Measurements from ENCODE around the gene GALNT2. TPM values are rescaled to one million over a fixed set of nuclear protein-coding genes. Genes with fewer than 3 reads are reported as not detected.

GALNT2 gene
- total RNA-seq, 1 experiment from 2014 or later, result 141 TPM

DNA sequence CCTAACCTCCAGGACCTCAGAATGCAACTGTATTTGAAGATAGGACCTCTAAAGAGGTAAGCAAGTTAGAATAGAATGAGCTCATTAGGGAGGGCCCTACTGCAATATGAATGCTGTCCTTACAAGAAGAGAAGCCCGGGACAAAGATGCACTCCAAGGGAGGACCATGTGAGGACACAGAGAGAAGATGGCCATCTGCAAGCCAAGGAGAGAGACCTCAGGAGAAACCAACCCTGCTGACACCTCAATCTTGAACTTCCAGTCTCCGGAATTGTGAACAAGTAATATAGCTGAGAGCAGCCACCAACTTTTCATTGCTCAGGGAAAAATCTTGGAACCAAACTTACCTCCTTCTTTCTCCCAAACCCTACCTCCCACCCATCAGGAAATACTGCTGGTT is 15.0 kb upstream of the GALNT2 start:
- H3K9me3 Mint-ChIP-seq (ENCODE audit: low read depth, unreplicated experiment), result no peaks in the 10 kb centered on the region
- intact Hi-C loops (cut with micrococcal nuclease; ENCODE audit: unreplicated experiment), result no loop called here
- H3K4me1 Mint-ChIP-seq (ENCODE audit: low read depth, unreplicated experiment), result no peaks in the 10 kb centered on the region
- H3K4me3 Mint-ChIP-seq (ENCODE audit: low read depth, unreplicated experiment), result no peak overlapping the region
- no TSS peak for BruUV-seq (replicated peaks)
- peaks cover 18% of the 10 kb centered on the region for H3K27me3 Mint-ChIP-seq (ENCODE audit: unreplicated experiment)
- H3K36me3 Mint-ChIP-seq (ENCODE audit: insufficient read depth, unreplicated experiment), result no peaks in the 10 kb centered on the region
- TF ChIP-seq, protein P1, sequence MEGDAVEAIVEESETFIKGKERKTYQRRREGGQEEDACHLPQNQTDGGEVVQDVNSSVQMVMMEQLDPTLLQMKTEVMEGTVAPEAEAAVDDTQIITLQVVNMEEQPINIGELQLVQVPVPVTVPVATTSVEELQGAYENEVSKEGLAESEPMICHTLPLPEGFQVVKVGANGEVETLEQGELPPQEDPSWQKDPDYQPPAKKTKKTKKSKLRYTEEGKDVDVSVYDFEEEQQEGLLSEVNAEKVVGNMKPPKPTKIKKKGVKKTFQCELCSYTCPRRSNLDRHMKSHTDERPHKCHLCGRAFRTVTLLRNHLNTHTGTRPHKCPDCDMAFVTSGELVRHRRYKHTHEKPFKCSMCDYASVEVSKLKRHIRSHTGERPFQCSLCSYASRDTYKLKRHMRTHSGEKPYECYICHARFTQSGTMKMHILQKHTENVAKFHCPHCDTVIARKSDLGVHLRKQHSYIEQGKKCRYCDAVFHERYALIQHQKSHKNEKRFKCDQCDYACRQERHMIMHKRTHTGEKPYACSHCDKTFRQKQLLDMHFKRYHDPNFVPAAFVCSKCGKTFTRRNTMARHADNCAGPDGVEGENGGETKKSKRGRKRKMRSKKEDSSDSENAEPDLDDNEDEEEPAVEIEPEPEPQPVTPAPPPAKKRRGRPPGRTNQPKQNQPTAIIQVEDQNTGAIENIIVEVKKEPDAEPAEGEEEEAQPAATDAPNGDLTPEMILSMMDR (IDR thresholded peaks at IDR 0.05; ENCODE audit: unreplicated experiment), result no peak
- CTCF ChIA-PET, result interaction anchor here (0.9 kb wide), 1 partner anchor 15 kb away, joined by 3 read pairs; no protein-coding TSS in a partner anchor
- no peak for DNase-seq
- H3K27ac Mint-ChIP-seq (ENCODE audit: unreplicated experiment), result no peak overlapping the region

DNA sequence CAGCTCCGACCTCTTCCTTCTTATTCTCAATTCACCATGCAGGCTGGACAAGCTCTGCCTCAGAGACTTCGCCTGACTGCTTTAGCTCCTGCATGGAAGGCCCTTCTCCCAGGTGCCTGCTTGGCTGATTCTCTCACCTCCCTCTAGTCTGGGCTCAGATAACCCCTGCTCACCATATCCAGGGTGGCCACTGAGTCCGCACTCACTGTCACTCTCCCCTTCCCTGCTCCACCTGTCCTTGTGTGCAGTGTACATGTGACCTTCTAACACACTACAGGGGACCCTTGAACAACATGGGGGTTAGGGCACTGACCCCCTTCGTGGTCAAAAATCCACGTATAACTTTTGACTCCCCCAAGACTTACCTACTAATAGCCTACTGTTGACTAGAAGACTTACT is 14.4 kb upstream of the GALNT2 start:
- no peak for DNase-seq
- intact Hi-C loops (cut with micrococcal nuclease; ENCODE audit: unreplicated experiment), result no loop called here
- no peaks in the 10 kb centered on the region for H3K9me3 Mint-ChIP-seq (ENCODE audit: low read depth, unreplicated experiment)
- no peak overlapping the region for H3K4me3 Mint-ChIP-seq (ENCODE audit: low read depth, unreplicated experiment)
- TF ChIP-seq, protein P1 (IDR thresholded peaks at IDR 0.05; ENCODE audit: unreplicated experiment), result no peak
- H3K27me3 Mint-ChIP-seq (ENCODE audit: unreplicated experiment), result peaks cover 25% of the 10 kb centered on the region
- no TSS peak for BruUV-seq (replicated peaks)
- CTCF ChIA-PET, result no interaction called here
- no peaks in the 10 kb centered on the region for H3K36me3 Mint-ChIP-seq (ENCODE audit: insufficient read depth, unreplicated experiment)
- no peaks in the 10 kb centered on the region for H3K4me1 Mint-ChIP-seq (ENCODE audit: low read depth, unreplicated experiment)
- H3K27ac Mint-ChIP-seq (ENCODE audit: unreplicated experiment), result no peak overlapping the region

DNA sequence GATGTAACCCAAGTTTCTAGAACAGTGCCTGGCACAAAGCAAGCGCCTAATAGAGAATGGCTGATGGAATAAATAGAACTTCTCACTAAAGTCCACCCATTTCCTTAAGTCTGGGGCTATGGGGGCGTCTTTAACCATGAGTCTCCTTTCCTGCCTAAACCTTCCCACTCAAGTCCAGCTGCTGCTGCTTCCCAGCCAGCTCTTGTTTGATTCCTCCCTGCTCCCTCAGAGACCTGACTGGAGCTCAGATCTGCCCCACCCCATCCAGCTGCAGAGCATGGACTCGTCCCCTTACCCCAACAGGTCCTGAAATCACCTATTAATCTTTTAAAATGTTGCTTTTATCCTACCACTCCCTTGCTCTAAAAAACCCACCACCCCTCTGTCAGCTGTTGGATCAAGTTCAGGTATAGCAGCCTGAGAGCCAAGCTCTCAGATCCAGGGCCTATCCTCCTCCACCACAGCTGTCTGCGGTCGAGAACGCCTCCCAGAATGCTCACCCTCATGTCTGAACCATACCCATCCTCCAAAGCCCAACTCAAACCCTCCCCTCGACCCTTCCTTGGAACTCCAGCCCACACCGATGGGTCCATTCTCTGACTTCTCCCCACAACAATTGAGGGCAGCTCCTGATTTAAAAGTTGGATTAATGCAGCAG is 12.8 kb upstream of the GALNT2 start:
- BruUV-seq (replicated peaks), result no TSS peak
- Mint-ChIP-seq H3K4me1 (ENCODE audit: low read depth, unreplicated experiment) (no peaks in the 10 kb centered on the region), H3K36me3 (ENCODE audit: insufficient read depth, unreplicated experiment) (no peaks in the 10 kb centered on the region), H3K9me3 (ENCODE audit: low read depth, unreplicated experiment) (no peaks in the 10 kb centered on the region), H3K27ac (ENCODE audit: unreplicated experiment) (no peak overlapping the region), H3K27me3 (ENCODE audit: unreplicated experiment) (peaks cover 29% of the 10 kb centered on the region), H3K4me3 (ENCODE audit: low read depth, unreplicated experiment) (no peak overlapping the region)
- no peak for DNase-seq
- TF ChIP-seq, protein P1 (IDR thresholded peaks at IDR 0.05; ENCODE audit: unreplicated experiment), result no peak
- intact Hi-C loops (cut with micrococcal nuclease; ENCODE audit: unreplicated experiment), result no loop called here
- CTCF ChIA-PET, result interaction anchor here (1.1 kb wide), 1 partner anchor 35 kb away, joined by 3 read pairs; no protein-coding TSS in a partner anchor

DNA sequence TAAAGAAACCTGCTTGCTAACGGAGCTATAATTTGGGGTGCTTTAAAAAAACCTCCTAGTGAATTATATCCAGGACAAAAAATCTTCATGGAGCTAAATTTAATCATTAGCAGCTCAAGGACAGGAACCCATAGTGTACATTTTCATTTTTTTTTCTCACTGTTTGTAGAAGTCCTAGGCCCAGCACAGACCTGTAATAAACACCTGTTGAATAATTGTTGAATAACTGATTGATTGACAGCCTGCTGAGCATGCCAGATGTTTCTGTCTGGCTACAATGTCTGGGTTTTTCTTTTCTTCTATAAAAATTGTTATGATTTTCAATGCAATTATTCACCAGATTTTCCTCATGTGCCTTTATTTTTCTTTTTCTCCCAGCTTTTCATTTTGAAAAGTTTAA is 10.9 kb upstream of the GALNT2 start:
- Mint-ChIP-seq H3K4me3 (ENCODE audit: low read depth, unreplicated experiment) (no peak overlapping the region), H3K4me1 (ENCODE audit: low read depth, unreplicated experiment) (no peaks in the 10 kb centered on the region), H3K27ac (ENCODE audit: unreplicated experiment) (no peak overlapping the region), H3K27me3 (ENCODE audit: unreplicated experiment) (peaks cover 29% of the 10 kb centered on the region), H3K36me3 (ENCODE audit: insufficient read depth, unreplicated experiment) (no peaks in the 10 kb centered on the region), H3K9me3 (ENCODE audit: low read depth, unreplicated experiment) (peaks cover 2% of the 10 kb centered on the region)
- BruUV-seq (replicated peaks), result no TSS peak
- TF ChIP-seq, protein P1 (IDR thresholded peaks at IDR 0.05; ENCODE audit: unreplicated experiment), result no peak
- CTCF ChIA-PET, result no interaction called here
- intact Hi-C loops (cut with micrococcal nuclease; ENCODE audit: unreplicated experiment), result no loop called here
- no peak for DNase-seq

Measured in Calu3 (cell line).